ENCODE data around the gene LCP1. TPM values are rescaled to one million over a fixed set of nuclear protein-coding genes. Genes with fewer than 3 reads are reported as not detected.

Gene LCP1
- total and polyA plus RNA-seq, 2 of the 13 experiments (the other 11 are each of a cell fraction or from before 2014, with no cell fraction given), result 1.6 TPM

- TF ChIP-seq ZNF724P (CRISPR knock-in tag; IDR thresholded peaks at IDR 0.05; ENCODE audit: borderline replicate concordance), result no peak
- TF ChIP-seq WIZ (CRISPR knock-in tag; IDR thresholded peaks at IDR 0.05), result no peak
- TF ChIP-seq THAP7 (CRISPR knock-in tag; IDR thresholded peaks at IDR 0.05), result 0 out of 2 replicates have a peak, but pooled peaks have one; percentile 30
- TF ChIP-seq ZNF343 (CRISPR knock-in tag; IDR thresholded peaks at IDR 0.05), result 0 out of 2 replicates have a peak, but pooled peaks have one; percentile 25
- TF ChIP-seq MBD4 (IDR thresholded peaks at IDR 0.05; ENCODE audit: borderline replicate concordance, low read length), result no peak
- no peak for TF ChIP-seq ZNF432 (CRISPR knock-in tag; IDR thresholded peaks at IDR 0.05; ENCODE audit: borderline replicate concordance)
- no peak for TF ChIP-seq ZNF800 (CRISPR knock-in tag; IDR thresholded peaks at IDR 0.05)
- TF ChIP-seq ADNP (CRISPR knock-in tag; IDR thresholded peaks at IDR 0.05), result no peak
- TF ChIP-seq ZNF550 (CRISPR knock-in tag; IDR thresholded peaks at IDR 0.05; ENCODE audit: borderline replicate concordance), result no peak
- TF ChIP-seq NCOA5 (CRISPR knock-in tag; IDR thresholded peaks at IDR 0.05), result no peak
- peak; percentile 23; the same call in 1 of the 2 replicates for TF ChIP-seq KAT8 (CRISPR knock-in tag; IDR thresholded peaks at IDR 0.05)
- peak; percentile 51; the same call in 1 of the 2 replicates for TF ChIP-seq IRF2 (CRISPR knock-in tag; IDR thresholded peaks at IDR 0.05)
- peak; percentile 81 for TF ChIP-seq MEIS2 (CRISPR knock-in tag; IDR thresholded peaks at IDR 0.05)
- no peak for TF ChIP-seq ZFYVE20 (CRISPR knock-in tag; IDR thresholded peaks at IDR 0.05; ENCODE audit: borderline replicate concordance, low read depth)
- no peak for TF ChIP-seq KLF9 (CRISPR knock-in tag; IDR thresholded peaks at IDR 0.05; ENCODE audit: low read depth)
- no peak; the same call in 1 of the 2 replicates for TF ChIP-seq ZBTB34 (CRISPR knock-in tag; IDR thresholded peaks at IDR 0.05)
- no peak for TF ChIP-seq BATF2 (CRISPR knock-in tag; IDR thresholded peaks at IDR 0.05)
- TF ChIP-seq ZNF605 (CRISPR knock-in tag; IDR thresholded peaks at IDR 0.05), result 0 out of 2 replicates have a peak, but pooled peaks have one; percentile 14
- TF ChIP-seq HNF1B (CRISPR knock-in tag; IDR thresholded peaks at IDR 0.05), result peak; percentile 98
- no peak for TF ChIP-seq ZNF484 (CRISPR knock-in tag; IDR thresholded peaks at IDR 0.05; ENCODE audit: borderline replicate concordance, low read depth)
- peak; percentile 61; the same call in 1 of the 2 replicates for TF ChIP-seq GFI1 (CRISPR knock-in tag; IDR thresholded peaks at IDR 0.05; ENCODE audit: borderline replicate concordance)
- TF ChIP-seq TBX3 (IDR thresholded peaks at IDR 0.05; ENCODE audit: borderline replicate concordance), result 0 out of 2 replicates have a peak, but pooled peaks have one; percentile 24
- TF ChIP-seq ZNF776 (CRISPR knock-in tag; IDR thresholded peaks at IDR 0.05), result no peak
- TF ChIP-seq CBFB (CRISPR knock-in tag; IDR thresholded peaks at IDR 0.05), result 0 out of 2 replicates have a peak, but pooled peaks have one; percentile 53
Measured at GRCh38 chr13:46109451-46109850, 72.5 kb downstream of the LCP1 start (continued).
